LNCaP clone FGC (cell line): Measurements from ENCODE around the gene PODXL2.
"Not testable (repeated sequence)": the region's sequence is repeated elsewhere in the genome, so short reads cannot be mapped to it uniquely, and the experiment has no call there.

Experiments used
- DNase-seq: peaks from one replicate; pipeline ENCODE4 v3.0.0-alpha.2; 2011; ENCODE audit warnings: low read depth
- H3K4me3 ChIP-seq: 2 replicates; pipeline ENCODE4 v1.5.1; 2011; ENCODE audit warnings: mild to moderate bottlenecking, low read depth, low read length, control low read depth
- TF ChIP-seq, protein P1 (sequence below): IDR thresholded peaks from 2 replicates; pipeline ENCODE4 v1.5.1; 2012; ENCODE audit warnings: mild to moderate bottlenecking; ENCODE audit not compliant: control insufficient read depth, insufficient read depth; ENCODE audit errors: extremely low read depth

Gene PODXL2

GRCh38 chr3:127702151-127702578 is 73.2 kb downstream of the PODXL2 start:
- DNase-seq: no peak
- H3K4me3 ChIP-seq: no peak overlapping the region
- TF ChIP-seq, protein P1, sequence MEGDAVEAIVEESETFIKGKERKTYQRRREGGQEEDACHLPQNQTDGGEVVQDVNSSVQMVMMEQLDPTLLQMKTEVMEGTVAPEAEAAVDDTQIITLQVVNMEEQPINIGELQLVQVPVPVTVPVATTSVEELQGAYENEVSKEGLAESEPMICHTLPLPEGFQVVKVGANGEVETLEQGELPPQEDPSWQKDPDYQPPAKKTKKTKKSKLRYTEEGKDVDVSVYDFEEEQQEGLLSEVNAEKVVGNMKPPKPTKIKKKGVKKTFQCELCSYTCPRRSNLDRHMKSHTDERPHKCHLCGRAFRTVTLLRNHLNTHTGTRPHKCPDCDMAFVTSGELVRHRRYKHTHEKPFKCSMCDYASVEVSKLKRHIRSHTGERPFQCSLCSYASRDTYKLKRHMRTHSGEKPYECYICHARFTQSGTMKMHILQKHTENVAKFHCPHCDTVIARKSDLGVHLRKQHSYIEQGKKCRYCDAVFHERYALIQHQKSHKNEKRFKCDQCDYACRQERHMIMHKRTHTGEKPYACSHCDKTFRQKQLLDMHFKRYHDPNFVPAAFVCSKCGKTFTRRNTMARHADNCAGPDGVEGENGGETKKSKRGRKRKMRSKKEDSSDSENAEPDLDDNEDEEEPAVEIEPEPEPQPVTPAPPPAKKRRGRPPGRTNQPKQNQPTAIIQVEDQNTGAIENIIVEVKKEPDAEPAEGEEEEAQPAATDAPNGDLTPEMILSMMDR: no peak

- DNase-seq, H3K4me3 ChIP-seq: not testable (repeated sequence)
Measured at GRCh38 chr3:127704840-127705239, 75.9 kb downstream of the PODXL2 start.

- TF ChIP-seq, protein P1: no peak
- H3K4me3 ChIP-seq: no peak overlapping the region
- no peak for DNase-seq
Measured at GRCh38 chr3:127706312-127706711, 77.3 kb downstream of the PODXL2 start.

- TF ChIP-seq, protein P1: no peak
- no peak overlapping the region for H3K4me3 ChIP-seq
- no peak for DNase-seq
Measured at GRCh38 chr3:127706785-127707351, 77.9 kb downstream of the PODXL2 start.

DNA sequence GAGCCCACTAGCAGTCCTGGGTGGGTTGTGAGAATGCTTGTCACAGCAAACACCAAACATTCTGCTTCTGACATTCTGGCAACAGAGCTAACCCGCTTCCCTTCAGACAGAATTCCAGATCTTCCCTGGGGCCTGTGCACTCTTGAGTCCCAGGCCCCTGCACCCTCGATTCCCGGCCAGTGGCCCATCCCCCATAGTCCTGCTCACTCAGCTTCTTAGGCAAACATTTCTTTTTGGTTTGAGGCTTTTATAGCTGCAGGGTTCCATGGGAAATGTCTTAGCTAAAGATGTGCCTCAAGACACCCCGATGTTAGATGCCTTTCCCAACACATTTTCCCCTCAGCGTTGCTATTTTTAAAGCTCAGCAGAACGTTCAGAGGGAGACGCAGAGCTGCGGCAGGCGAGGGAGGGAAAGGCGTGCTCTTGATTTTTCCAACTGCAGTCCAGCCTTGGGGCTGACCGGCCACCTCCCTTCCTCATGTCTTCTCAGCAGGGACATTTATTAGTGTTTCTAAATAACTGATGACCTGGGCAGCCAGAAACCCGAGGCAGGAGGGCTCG is 78.9 kb downstream of the PODXL2 start:
- TF ChIP-seq, protein P1: no peak
- no peak for DNase-seq
- H3K4me3 ChIP-seq: no peak overlapping the region

DNA sequence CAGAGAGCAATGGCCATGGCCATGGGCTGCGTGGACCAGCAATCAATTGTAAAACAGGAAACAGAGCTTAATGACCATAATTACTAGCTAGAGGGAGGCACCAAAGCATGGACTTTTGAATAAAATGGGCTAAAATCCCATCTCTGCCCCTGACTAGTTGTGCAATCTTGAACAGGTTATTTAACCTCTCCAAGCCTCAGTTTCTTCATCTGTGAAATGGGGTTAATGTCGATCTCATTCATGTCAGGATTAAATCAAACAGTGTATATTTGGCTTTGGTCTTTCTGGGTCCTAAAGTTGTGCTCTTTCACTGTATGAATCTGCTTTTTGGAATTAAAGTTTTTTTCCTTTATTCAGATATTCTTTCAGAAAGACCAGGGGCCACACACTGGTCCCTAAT is 79.9 kb downstream of the PODXL2 start:
- no peak overlapping the region for H3K4me3 ChIP-seq
- TF ChIP-seq, protein P1: no peak
- no peak for DNase-seq

GRCh38 chr3:127709320-127710060 is 80.5 kb downstream of the PODXL2 start:
- TF ChIP-seq, protein P1: no peak
- no peak for DNase-seq
- H3K4me3 ChIP-seq: no peak overlapping the region
